Measurements from ENCODE around the gene ORAI3.

Gene ORAI3

DNA sequence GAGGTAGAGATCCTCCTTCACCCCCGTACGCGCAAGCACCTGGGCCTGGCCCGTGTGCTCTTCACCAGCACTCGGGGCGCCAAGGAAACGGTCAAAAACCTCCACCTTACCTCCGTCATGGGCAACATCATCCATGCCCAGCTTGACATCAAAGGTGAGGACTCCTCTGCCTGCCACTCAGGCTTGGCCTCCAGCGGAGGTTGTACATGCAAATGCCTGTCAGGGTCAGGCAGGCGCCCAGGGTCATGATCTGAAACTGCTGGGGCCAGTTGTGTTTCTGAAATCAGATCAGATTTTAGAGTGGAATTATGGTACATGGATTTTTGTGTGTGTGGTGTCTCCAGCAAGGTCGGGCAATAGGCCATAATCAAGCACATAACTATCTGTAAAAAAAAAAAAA lies 12.5 kb downstream of the ORAI3 start:
- DNase-seq (ENCODE audit: low read depth, low spot score) = no peak
- no peak overlapping the region for H3K4me3 ChIP-seq (ENCODE audit: low read depth, low read length)
- CTCF ChIA-PET = interaction anchor here (1.1 to 11.0 kb wide), 5 partner anchors 9 to 181 kb away, joined by 3 to 98 read pairs (median 4); partner anchors contain the start of gene HSD3B7
- TF ChIP-seq CTCF (IDR thresholded peaks at IDR 0.05; ENCODE audit: insufficient read depth, low read length, missing control alignments) = no peak
- POLR2A ChIA-PET = no interaction called here

GRCh38 chr16:30963925-30964511 lies 15.2 kb downstream of the ORAI3 start:
- POLR2A ChIA-PET = no interaction called here
- H3K4me3 ChIP-seq (ENCODE audit: low read depth, low read length) = no peak overlapping the region
- no peak for DNase-seq (ENCODE audit: low read depth, low spot score)
- CTCF ChIA-PET = interaction anchor here (1.3 to 11.0 kb wide), 2 partner anchors 14 to 20 kb away, joined by 3 to 98 read pairs; partner anchors contain the start of gene HSD3B7
- no peak for TF ChIP-seq CTCF (IDR thresholded peaks at IDR 0.05; ENCODE audit: insufficient read depth, low read length, missing control alignments)

DNA sequence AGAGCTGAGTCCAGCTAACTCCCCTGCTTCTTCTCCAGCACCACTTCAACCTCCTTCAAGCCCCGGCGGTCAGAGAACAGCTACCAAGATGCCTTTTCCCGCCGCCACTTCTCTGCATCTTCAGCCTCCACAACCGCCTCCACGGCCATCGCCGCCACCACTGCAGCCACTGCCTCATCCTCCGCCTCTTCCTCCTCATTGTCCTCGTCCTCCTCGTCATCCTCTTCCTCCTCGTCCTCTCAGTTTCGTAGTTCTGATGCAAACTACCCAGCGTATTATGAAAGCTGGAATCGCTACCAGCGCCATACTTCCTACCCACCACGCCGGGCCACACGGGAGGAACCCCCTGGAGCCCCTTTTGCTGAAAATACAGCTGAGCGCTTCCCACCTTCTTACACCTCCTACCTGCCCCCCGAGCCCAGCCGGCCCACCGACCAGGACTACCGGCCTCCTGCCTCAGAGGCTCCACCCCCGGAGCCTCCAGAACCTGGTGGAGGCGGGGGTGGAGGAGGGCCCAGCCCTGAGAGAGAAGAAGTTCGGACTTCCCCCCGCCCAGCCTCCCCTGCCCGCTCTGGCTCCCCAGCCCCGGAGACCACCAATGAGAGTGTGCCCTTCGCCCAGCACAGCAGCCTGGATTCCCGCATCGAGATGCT lies 15.8 kb downstream of the ORAI3 start:
- TF ChIP-seq CTCF (IDR thresholded peaks at IDR 0.05; ENCODE audit: insufficient read depth, low read length, missing control alignments) = no peak
- POLR2A ChIA-PET = no interaction called here
- CTCF ChIA-PET = interaction anchor here (0.9 to 11.0 kb wide), 4 partner anchors 13 to 178 kb away, joined by 3 to 98 read pairs (median 3); partner anchors contain the start of gene HSD3B7
- no peak for DNase-seq (ENCODE audit: low read depth, low spot score)
- H3K4me3 ChIP-seq (ENCODE audit: low read depth, low read length) = no peak overlapping the region

GRCh38 chr16:30965436-30965835 lies 16.6 kb downstream of the ORAI3 start:
- no peak for TF ChIP-seq CTCF (IDR thresholded peaks at IDR 0.05; ENCODE audit: insufficient read depth, low read length, missing control alignments)
- no peak for DNase-seq (ENCODE audit: low read depth, low spot score)
- no peak overlapping the region for H3K4me3 ChIP-seq (ENCODE audit: low read depth, low read length)
- CTCF ChIA-PET = interaction anchor here (0.9 to 11.0 kb wide), 4 partner anchors 12 to 177 kb away, joined by 3 to 98 read pairs (median 4); partner anchors contain the start of gene HSD3B7
- POLR2A ChIA-PET = no interaction called here

GRCh38 chr16:30966033-30966619 lies 17.3 kb downstream of the ORAI3 start:
- ChIA-PET CTCF (interaction anchor here (2.1 to 11.0 kb wide), 2 partner anchors 13 to 18 kb away, joined by 4 to 98 read pairs; partner anchors contain the start of gene HSD3B7), POLR2A (no interaction called here)
- no peak for TF ChIP-seq CTCF (IDR thresholded peaks at IDR 0.05; ENCODE audit: insufficient read depth, low read length, missing control alignments)
- no peak overlapping the region for H3K4me3 ChIP-seq (ENCODE audit: low read depth, low read length)
- DNase-seq (ENCODE audit: low read depth, low spot score) = no peak

DNA sequence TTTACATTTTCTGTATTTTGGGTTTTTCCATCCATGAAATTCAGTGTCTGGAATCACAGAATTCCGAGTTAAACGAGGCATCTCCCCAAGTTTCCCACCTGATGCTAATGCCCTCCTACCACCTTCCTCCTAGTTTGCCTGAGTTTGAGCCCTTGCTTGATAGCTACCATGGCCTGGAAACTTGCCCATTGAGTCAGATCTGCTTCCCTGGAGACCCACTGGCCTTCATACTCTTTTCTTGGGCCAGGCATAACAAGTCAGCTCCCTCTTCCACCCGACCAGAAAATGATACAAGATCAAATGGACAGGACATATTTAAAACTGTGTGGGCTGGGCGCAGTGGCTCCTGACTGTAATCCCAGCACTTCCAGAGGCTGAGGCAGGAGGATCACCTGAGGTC lies 18.9 kb downstream of the ORAI3 start:
- DNase-seq (ENCODE audit: low read depth, low spot score) = no peak
- ChIA-PET CTCF (interaction anchor here (0.9 to 11.0 kb wide), 2 partner anchors 10 to 16 kb away, joined by 3 to 98 read pairs; partner anchors contain the start of genes HSD3B7 and SETD1A), POLR2A (no interaction called here)
- no peak overlapping the region for H3K4me3 ChIP-seq (ENCODE audit: low read depth, low read length)
- no peak for TF ChIP-seq CTCF (IDR thresholded peaks at IDR 0.05; ENCODE audit: insufficient read depth, low read length, missing control alignments)
